Measurements from ENCODE around the gene CDCA8.
"Not testable (repeated sequence)": the region's sequence is repeated elsewhere in the genome, so short reads cannot be mapped to it uniquely, and the experiment has no call there.

The CDCA8 gene

DNA sequence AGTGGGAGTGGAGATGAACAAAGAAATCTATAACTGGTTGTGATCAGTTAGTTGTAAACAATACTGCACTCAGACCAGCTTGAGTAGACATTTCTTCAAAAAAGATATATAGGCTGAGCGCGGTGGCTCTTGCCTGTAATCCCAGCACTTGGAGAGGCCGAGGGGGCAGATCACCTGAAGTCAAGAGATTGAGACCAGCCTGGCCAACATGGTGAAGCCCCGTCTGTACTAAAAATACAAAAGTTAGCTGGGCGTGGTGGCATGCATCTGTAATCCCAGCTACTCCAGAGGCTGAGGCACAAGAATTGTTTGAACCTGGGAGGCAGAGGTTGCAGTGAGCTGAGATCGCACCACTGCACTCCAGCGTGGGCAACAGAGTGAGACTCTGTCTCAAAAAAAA, 45.7 kb downstream of the CDCA8 start:
- H3K27ac ChIP-seq (ENCODE audit: low read depth, low read length, severe bottlenecking); H3K4me3 ChIP-seq (ENCODE audit: extremely low read depth, insufficient read depth, low read length, poor library complexity, severe bottlenecking); H3K4me1 ChIP-seq (ENCODE audit: control insufficient read depth, insufficient read depth, low read length, poor library complexity, severe bottlenecking); H3K36me3 ChIP-seq (ENCODE audit: control insufficient read depth, insufficient read depth, low read length); H3K9me3 ChIP-seq (ENCODE audit: control insufficient read depth, low read length): not testable (repeated sequence)
- 72 to 81% methylated on average over 6 of the region's 7 CpGs for WGBS, 2 experiments (ENCODE audit: insufficient coverage in 2 of 2)

DNA sequence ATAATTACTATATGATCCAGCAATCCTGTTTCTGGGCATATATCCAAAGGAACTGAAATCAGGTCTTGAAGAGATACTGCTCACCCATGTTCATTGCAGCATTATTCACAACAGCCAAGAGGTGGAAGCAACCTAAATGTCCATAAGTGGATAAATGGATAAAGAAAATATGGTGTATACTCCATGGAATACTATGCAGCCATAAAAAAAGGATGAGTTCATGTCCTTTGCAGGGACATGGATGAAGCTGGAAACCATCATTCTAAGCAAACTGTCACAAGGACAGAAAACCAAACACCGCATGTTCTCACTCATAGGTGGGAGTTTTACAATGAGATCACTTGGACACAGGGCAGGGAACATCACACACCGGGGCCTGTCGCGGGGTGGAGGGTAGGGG, 46.3 kb downstream of the CDCA8 start:
- not testable (repeated sequence) for H3K27ac ChIP-seq (ENCODE audit: low read depth, low read length, severe bottlenecking); H3K36me3 ChIP-seq (ENCODE audit: control insufficient read depth, insufficient read depth, low read length); H3K4me1 ChIP-seq (ENCODE audit: control insufficient read depth, insufficient read depth, low read length, poor library complexity, severe bottlenecking); H3K4me3 ChIP-seq (ENCODE audit: extremely low read depth, insufficient read depth, low read length, poor library complexity, severe bottlenecking); H3K9me3 ChIP-seq (ENCODE audit: control insufficient read depth, low read length)
- WGBS, 2 experiments (ENCODE audit: insufficient coverage in 2 of 2) = 93 to 100% methylated on average over 1 to 3 of the region's 4 CpGs

- WGBS, 2 experiments (ENCODE audit: insufficient coverage in 2 of 2) = no CpG with 5 or more reads among the region's 2 CpGs
- H3K4me1 ChIP-seq (ENCODE audit: control insufficient read depth, insufficient read depth, low read length, poor library complexity, severe bottlenecking) = no peaks in the 10 kb centered on the region
- no peaks in the 10 kb centered on the region for H3K9me3 ChIP-seq (ENCODE audit: control insufficient read depth, low read length)
- no peak overlapping the region for H3K27ac ChIP-seq (ENCODE audit: low read depth, low read length, severe bottlenecking)
- no peaks in the 10 kb centered on the region for H3K36me3 ChIP-seq (ENCODE audit: control insufficient read depth, insufficient read depth, low read length)
- H3K4me3 ChIP-seq (ENCODE audit: extremely low read depth, insufficient read depth, low read length, poor library complexity, severe bottlenecking) = no peak overlapping the region
Observed at GRCh38 chr1:37739222-37739621, 46.9 kb downstream of the CDCA8 start.

DNA sequence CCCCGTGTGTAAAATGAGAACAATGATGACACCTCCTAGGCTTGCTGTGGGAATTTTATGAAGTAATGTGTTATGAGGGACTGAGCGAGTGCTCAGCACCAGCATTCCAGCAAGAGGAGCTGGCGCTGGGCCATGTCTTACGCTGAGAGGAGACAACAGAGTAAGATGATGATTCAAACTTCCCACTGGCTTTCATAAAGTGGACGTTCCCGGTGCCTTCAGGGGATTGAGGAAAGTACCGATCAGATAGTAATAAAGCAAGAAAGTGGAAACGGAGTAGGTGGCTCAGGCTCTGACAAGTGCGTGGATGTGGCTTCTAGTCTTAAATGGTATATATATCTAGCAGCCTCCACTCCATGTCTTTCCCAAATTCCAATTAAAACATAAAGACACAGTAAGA, 48.8 kb downstream of the CDCA8 start:
- 89 to 96% methylated on average over 3 to 7 of the region's 9 CpGs for WGBS, 2 experiments (ENCODE audit: insufficient coverage in 2 of 2)
- no peak overlapping the region for H3K4me3 ChIP-seq (ENCODE audit: extremely low read depth, insufficient read depth, low read length, poor library complexity, severe bottlenecking)

DNA sequence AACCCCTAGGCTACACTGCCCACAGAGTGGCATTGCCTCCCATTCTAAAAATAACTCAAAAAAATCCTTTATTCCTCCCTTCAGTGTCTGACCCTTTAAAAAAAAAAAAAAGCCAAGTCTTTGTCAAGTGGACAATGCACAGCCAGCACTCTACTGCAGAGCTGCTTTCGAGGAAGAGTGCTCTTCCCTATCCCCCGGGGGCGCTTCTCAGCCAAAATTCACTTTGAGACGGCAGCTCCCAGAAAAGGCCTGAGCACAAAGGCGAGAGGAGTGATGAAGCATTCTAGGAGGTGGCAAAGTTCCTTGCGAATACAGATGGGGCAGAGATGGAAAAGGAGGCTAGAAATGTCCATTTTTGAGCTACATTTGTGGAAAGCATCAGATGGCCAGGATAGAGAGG, 49.3 kb downstream of the CDCA8 start:
- Histone ChIP-seq H3K4me3 (ENCODE audit: extremely low read depth, insufficient read depth, low read length, poor library complexity, severe bottlenecking) (no peak overlapping the region), H3K36me3 (ENCODE audit: control insufficient read depth, insufficient read depth, low read length) (no peaks in the 10 kb centered on the region), H3K27ac (ENCODE audit: low read depth, low read length, severe bottlenecking) (no peak overlapping the region), H3K9me3 (ENCODE audit: control insufficient read depth, low read length) (peaks cover 2% of the 10 kb centered on the region), H3K4me1 (ENCODE audit: control insufficient read depth, insufficient read depth, low read length, poor library complexity, severe bottlenecking) (no peaks in the 10 kb centered on the region)
- WGBS, 2 experiments (ENCODE audit: insufficient coverage in 2 of 2) = 40 to 59% methylated on average over 2 to 6 of the region's 6 CpGs

More for the DNA sequence above, 48.8 kb downstream of the CDCA8 start:
- Histone ChIP-seq H3K27ac (ENCODE audit: low read depth, low read length, severe bottlenecking) (no peak overlapping the region), H3K9me3 (ENCODE audit: control insufficient read depth, low read length) (no peaks in the 10 kb centered on the region), H3K36me3 (ENCODE audit: control insufficient read depth, insufficient read depth, low read length) (no peaks in the 10 kb centered on the region), H3K4me1 (ENCODE audit: control insufficient read depth, insufficient read depth, low read length, poor library complexity, severe bottlenecking) (no peaks in the 10 kb centered on the region)

GRCh38 chr1:37746806-37747205, 54.5 kb downstream of the CDCA8 start:
- no peak overlapping the region for H3K27ac ChIP-seq (ENCODE audit: low read depth, low read length, severe bottlenecking)
- 89 to 100% methylated on average over 1 of the region's 3 CpGs for WGBS, 2 experiments (ENCODE audit: insufficient coverage in 2 of 2)
- peaks cover 5% of the 10 kb centered on the region for H3K9me3 ChIP-seq (ENCODE audit: control insufficient read depth, low read length)
- no peak overlapping the region for H3K4me3 ChIP-seq (ENCODE audit: extremely low read depth, insufficient read depth, low read length, poor library complexity, severe bottlenecking)
- H3K36me3 ChIP-seq (ENCODE audit: control insufficient read depth, insufficient read depth, low read length) = no peaks in the 10 kb centered on the region
- no peaks in the 10 kb centered on the region for H3K4me1 ChIP-seq (ENCODE audit: control insufficient read depth, insufficient read depth, low read length, poor library complexity, severe bottlenecking)

- Histone ChIP-seq H3K36me3 (ENCODE audit: control insufficient read depth, insufficient read depth, low read length) (no peaks in the 10 kb centered on the region), H3K27ac (ENCODE audit: low read depth, low read length, severe bottlenecking) (no peak overlapping the region), H3K4me3 (ENCODE audit: extremely low read depth, insufficient read depth, low read length, poor library complexity, severe bottlenecking) (no peak overlapping the region), H3K9me3 (ENCODE audit: control insufficient read depth, low read length) (peaks cover 5% of the 10 kb centered on the region), H3K4me1 (ENCODE audit: control insufficient read depth, insufficient read depth, low read length, poor library complexity, severe bottlenecking) (no peaks in the 10 kb centered on the region)
- WGBS, 2 experiments (ENCODE audit: insufficient coverage in 2 of 2) = no CpG with 5 or more reads among the region's 1 CpG
Observed at GRCh38 chr1:37748565-37748964, 56.2 kb downstream of the CDCA8 start.

DNA sequence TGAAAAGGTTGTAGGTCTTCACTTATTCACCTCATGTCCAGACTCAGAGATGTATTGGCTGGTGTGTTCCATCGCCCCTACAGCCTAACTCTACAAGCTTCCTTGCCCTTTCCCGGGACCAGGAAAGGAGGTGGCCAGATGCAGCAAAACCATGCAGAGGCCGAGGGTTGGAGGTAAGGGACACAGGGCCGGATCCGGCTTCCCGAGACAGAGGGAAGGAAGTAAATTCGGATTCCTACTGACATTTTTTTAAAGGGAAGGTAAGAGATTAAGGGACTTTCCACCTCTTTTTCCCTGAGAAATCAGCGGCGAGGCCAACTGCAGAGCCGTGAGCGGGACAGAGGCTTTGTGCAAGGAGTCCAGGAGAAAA, 59.9 kb downstream of the CDCA8 start:
- Histone ChIP-seq H3K36me3 (ENCODE audit: control insufficient read depth, insufficient read depth, low read length) (no peaks in the 10 kb centered on the region), H3K9me3 (ENCODE audit: control insufficient read depth, low read length) (no peaks in the 10 kb centered on the region), H3K4me3 (ENCODE audit: extremely low read depth, insufficient read depth, low read length, poor library complexity, severe bottlenecking) (no peak overlapping the region), H3K4me1 (ENCODE audit: control insufficient read depth, insufficient read depth, low read length, poor library complexity, severe bottlenecking) (no peaks in the 10 kb centered on the region), H3K27ac (ENCODE audit: low read depth, low read length, severe bottlenecking) (no peak overlapping the region)
- 32 to 36% methylated on average over 7 to 9 of the region's 11 CpGs for WGBS, 2 experiments (ENCODE audit: insufficient coverage in 2 of 2)

DNA sequence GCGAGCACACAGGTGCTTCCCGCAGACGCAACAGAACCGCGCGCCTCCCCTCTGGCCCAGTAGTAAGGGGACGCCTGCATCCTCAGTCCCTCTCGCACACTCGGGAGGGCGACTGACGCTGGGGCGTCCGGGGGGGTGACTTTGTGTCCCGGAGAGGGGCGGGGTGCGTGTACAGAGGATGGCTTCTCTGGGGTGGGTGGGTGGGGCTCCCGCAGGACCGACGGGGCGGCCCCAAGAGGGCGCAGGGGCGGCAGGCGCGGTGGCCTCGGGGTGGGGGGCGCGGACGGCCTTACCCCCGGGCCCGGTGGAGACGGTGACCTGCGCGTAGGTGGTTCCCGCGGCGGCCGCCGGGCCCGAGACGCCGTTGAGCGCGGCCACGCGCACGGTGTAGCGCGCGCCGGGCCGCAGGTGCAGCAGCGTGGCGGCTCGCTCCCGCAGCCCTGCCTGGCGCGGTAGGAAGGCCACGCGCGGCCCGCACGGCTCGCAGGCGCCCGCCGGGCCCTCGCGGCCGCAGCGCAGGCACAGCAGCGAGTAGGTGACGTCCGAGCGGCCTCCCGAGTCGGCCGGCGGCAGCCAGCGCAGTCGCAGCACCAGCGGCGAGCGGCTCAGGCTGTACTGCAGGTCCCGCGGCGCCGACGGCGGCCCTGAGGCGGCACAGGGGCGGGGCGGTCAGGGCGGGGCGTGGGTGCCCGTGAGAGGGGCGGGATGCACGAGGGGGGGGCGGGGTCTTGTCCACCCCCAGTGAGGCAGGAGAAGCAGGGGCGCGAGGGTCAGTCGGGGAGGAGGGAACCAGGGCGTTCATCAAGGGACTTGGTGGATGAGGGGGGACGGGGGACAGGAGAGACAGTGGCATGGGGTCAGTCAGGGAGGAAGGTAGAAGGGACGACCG, 60.5 kb downstream of the CDCA8 start:
- no peaks in the 10 kb centered on the region for H3K9me3 ChIP-seq (ENCODE audit: control insufficient read depth, low read length)
- 2% methylated on average over 61 to 73 of the region's 105 CpGs for WGBS, 2 experiments (ENCODE audit: insufficient coverage in 2 of 2)
- no peak overlapping the region for H3K4me3 ChIP-seq (ENCODE audit: extremely low read depth, insufficient read depth, low read length, poor library complexity, severe bottlenecking)
- no peaks in the 10 kb centered on the region for H3K36me3 ChIP-seq (ENCODE audit: control insufficient read depth, insufficient read depth, low read length)
- H3K4me1 ChIP-seq (ENCODE audit: control insufficient read depth, insufficient read depth, low read length, poor library complexity, severe bottlenecking) = no peaks in the 10 kb centered on the region
- H3K27ac ChIP-seq (ENCODE audit: low read depth, low read length, severe bottlenecking) = no peak overlapping the region

DNA sequence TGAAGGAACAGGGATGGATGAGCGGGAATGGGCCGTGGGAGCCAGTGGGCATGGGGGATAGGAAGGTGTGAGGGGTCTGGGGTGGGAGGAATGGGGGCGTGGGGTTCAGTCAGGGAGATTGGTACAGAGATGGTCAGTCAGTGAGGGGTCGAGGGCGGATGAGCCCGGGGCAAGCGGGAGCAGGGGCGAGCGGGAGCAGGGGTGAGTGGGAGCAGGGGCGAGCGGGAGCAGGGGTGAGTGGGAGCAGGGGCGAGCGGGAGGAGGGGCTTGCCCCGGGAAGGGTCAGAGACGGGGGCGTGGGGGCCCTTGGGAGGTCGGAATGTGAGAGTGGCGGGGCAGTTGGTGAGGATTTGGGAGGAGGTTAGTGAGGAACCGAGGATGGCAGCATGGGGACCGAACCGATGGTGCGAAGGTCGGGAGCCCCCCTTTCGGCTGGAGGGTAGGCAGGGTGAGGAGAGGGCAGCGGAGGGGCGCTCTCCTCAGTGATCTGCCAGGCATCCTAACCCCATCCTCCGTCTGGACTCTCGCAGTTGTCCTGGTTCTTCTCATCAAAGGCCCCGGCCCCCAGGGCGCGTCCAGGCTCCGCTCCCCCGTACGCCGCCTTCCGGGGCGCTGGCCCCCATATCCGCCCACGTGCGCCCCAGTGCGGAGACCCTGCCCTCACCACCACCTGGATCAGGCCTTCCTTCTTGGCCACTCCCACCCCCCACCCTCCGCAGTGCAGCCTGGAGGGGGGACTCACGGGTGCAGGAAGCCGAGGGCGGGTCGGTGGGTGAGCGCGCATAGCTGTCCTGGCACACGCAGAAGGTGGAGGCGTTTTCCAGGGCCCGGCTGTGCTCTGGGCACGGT, 61.4 kb downstream of the CDCA8 start:
- 34% methylated on average over 31 to 44 of the region's 52 CpGs for WGBS, 2 experiments (ENCODE audit: insufficient coverage in 2 of 2)
- no peaks in the 10 kb centered on the region for H3K9me3 ChIP-seq (ENCODE audit: control insufficient read depth, low read length)
- H3K36me3 ChIP-seq (ENCODE audit: control insufficient read depth, insufficient read depth, low read length) = no peaks in the 10 kb centered on the region
- no peak overlapping the region for H3K4me3 ChIP-seq (ENCODE audit: extremely low read depth, insufficient read depth, low read length, poor library complexity, severe bottlenecking)
- H3K27ac ChIP-seq (ENCODE audit: low read depth, low read length, severe bottlenecking) = no peak overlapping the region
- H3K4me1 ChIP-seq (ENCODE audit: control insufficient read depth, insufficient read depth, low read length, poor library complexity, severe bottlenecking) = no peaks in the 10 kb centered on the region

DNA sequence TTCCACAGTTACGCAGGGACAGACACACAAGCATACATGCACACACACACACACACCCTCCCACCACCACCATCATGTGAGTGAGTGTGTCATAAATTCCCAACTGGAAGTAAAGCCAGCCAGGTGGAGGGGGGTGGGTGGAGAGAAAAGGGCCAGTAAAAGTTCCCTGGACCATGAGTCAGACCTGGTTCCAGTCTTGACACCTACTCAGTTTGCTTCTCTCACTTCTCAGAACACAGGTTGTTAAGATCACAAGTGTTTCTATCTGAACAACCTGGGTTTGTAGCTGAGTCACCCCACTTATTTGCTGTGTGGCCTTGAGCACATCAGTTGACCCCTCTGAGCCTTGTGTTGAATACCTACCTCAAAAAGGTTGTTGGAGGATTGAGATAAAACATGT, 63.0 kb downstream of the CDCA8 start:
- no peak overlapping the region for H3K27ac ChIP-seq (ENCODE audit: low read depth, low read length, severe bottlenecking)
- H3K4me3 ChIP-seq (ENCODE audit: extremely low read depth, insufficient read depth, low read length, poor library complexity, severe bottlenecking) = no peak overlapping the region
- WGBS, 2 experiments (ENCODE audit: insufficient coverage in 2 of 2) = no CpG with 5 or more reads among the region's 1 CpG
- no peaks in the 10 kb centered on the region for H3K9me3 ChIP-seq (ENCODE audit: control insufficient read depth, low read length)
- H3K36me3 ChIP-seq (ENCODE audit: control insufficient read depth, insufficient read depth, low read length) = no peaks in the 10 kb centered on the region
- H3K4me1 ChIP-seq (ENCODE audit: control insufficient read depth, insufficient read depth, low read length, poor library complexity, severe bottlenecking) = no peaks in the 10 kb centered on the region

All from mesodermal cell (in vitro differentiated cells).